SK-N-MC (cell line): Measurements from ENCODE around the gene CXCL17.
A peak's percentile ranks its signal among the peaks of the same experiment; 100 is the strongest.

Experiments used
- DNase-seq: peaks from one replicate; pipeline ENCODE4 v3.0.0-alpha.2; 2011; ENCODE audit warnings: low read depth, low spot score
- H3K27ac ChIP-seq: fragments of 200-600 bp; sonication (generic); 2 replicates; pipeline ENCODE4 v1.5.1; 2016; ENCODE audit warnings: mixed run types
- H3K36me3 ChIP-seq: fragments of 200-600 bp; sonication (generic); 2 replicates; pipeline ENCODE4 v1.6.1; 2017; ENCODE audit warnings: antibody characterized with exemption, low read length, mixed read lengths; ENCODE audit not compliant: insufficient read depth
- H3K4me3 ChIP-seq: fragments of 200-600 bp; sonication (generic); 2 replicates; pipeline ENCODE4 v1.5.1; 2016
- H3K9ac ChIP-seq: fragments of 200-600 bp; sonication (generic); 2 replicates; pipeline ENCODE4 v1.8.0; 2017; ENCODE audit warnings: mixed run types, mixed read lengths; ENCODE audit not compliant: insufficient read length
- H3K9me3 ChIP-seq: fragments of 200-600 bp; sonication (generic); 2 replicates; pipeline ENCODE4 v1.6.1; 2017; ENCODE audit warnings: low read depth, mild to moderate bottlenecking, antibody characterized with exemption, low read length, moderate library complexity, mixed read lengths
- EZH2 ChIP-seq: fragments of 200-600 bp; sonication (generic); IDR thresholded peaks from one replicate; pipeline ENCODE4 v1.6.1; 2017; ENCODE audit warnings: antibody characterized with exemption
- FOXP2 ChIP-seq: optimal IDR thresholded peaks from 2 replicates; pipeline ENCODE3; 2011; ENCODE audit warnings: mild to moderate bottlenecking, moderate library complexity; ENCODE audit not compliant: insufficient read depth; ENCODE audit errors: extremely low read length, control extremely low read depth
- POLR2AphosphoS5 ChIP-seq: IDR thresholded peaks from 2 replicates; pipeline ENCODE4 v1.6.1; 2012; ENCODE audit warnings: mild to moderate bottlenecking, low read depth, low read length, borderline replicate concordance

CXCL17 gene

GRCh38 chr19:42388851-42389489, 53.8 kb downstream of the CXCL17 start:
- Histone ChIP-seq H3K4me3 (no peak overlapping the region), H3K9ac (no peak overlapping the region), H3K36me3 (no peaks in the 10 kb centered on the region)

GRCh38 chr19:42386974-42387707, 55.6 kb downstream of the CXCL17 start:
- DNase-seq, result no peak
- Histone ChIP-seq H3K36me3 (no peaks in the 10 kb centered on the region), H3K9ac (no peak overlapping the region), H3K4me3 (peak overlapping the region; percentile 67), H3K9me3 (no peaks in the 10 kb centered on the region), H3K27ac (no peak overlapping the region)
- no peak for TF ChIP-seq POLR2AphosphoS5
- TF ChIP-seq FOXP2, result no peak
- no peak for TF ChIP-seq EZH2

More at GRCh38 chr19:42388851-42389489, 53.8 kb downstream of the CXCL17 start:
- H3K9me3 ChIP-seq, result no peaks in the 10 kb centered on the region
- no peak for TF ChIP-seq EZH2
- TF ChIP-seq POLR2AphosphoS5, result no peak
- no peak for TF ChIP-seq FOXP2
- H3K27ac ChIP-seq, result no peak overlapping the region
- no peak for DNase-seq

- TF ChIP-seq FOXP2 (no peak), EZH2 (no peak), POLR2AphosphoS5 (no peak)
- no peak overlapping the region for H3K27ac ChIP-seq
- no peak for DNase-seq
- H3K9ac ChIP-seq, result no peak overlapping the region
- no peaks in the 10 kb centered on the region for H3K36me3 ChIP-seq
- H3K9me3 ChIP-seq, result no peaks in the 10 kb centered on the region
- H3K4me3 ChIP-seq, result no peak overlapping the region
Observed at GRCh38 chr19:42380155-42380554, 62.6 kb downstream of the CXCL17 start.
